ENCODE measurements around the gene SMIM30. TPM values are rescaled to one million over a fixed set of nuclear protein-coding genes. Genes with fewer than 3 reads are reported as not detected.

Gene SMIM30
- total and polyA plus RNA-seq, 4 donors = 9.7 to 32.9 (median 19.8) TPM

- DNase-seq (ENCODE audit: low spot score) = no peak
- WGBS = 95% methylated on average over 1 of the region's 1 CpG
These were observed 9.7 kb upstream of the SMIM30 start for GRCh38 chr7:113128031-113128430.

GRCh38 chr7:113125728-113126127, 7.4 kb upstream of the SMIM30 start:
- DNase-seq (ENCODE audit: low spot score) = no peak
- Histone ChIP-seq H3K4me1 (ENCODE audit: control insufficient read depth in 4 of 4, insufficient read depth in 4 of 4, low read length in 3 of 4) (no peaks in the 10 kb centered on the region), H3K36me3 (ENCODE audit: control insufficient read depth in 4 of 4, insufficient read depth in 3 of 4, low read depth in 1 of 4, low read length in 3 of 4) (no peaks in the 10 kb centered on the region), H3K9ac (ENCODE audit: low read depth in 1 of 2, low read length in 2 of 2) (no peak overlapping the region), H3K27ac (ENCODE audit: low read depth in 1 of 2, low read length in 2 of 2) (no peak overlapping the region), H3K27me3 (ENCODE audit: control insufficient read depth in 4 of 4, insufficient read depth in 4 of 4, low read length in 3 of 4) (no peaks in the 10 kb centered on the region), H3K4me3 (ENCODE audit: low read depth in 1 of 3, low read length in 3 of 3) (no peak overlapping the region), H3K9me3 (ENCODE audit: control insufficient read depth in 4 of 4, low read length in 3 of 4) (no peaks in the 10 kb centered on the region)
- WGBS = 76% methylated on average over 2 of the region's 2 CpGs
- TF ChIP-seq JUND (IDR thresholded peaks at IDR 0.05) (no peak), SP1 (IDR thresholded peaks at IDR 0.05) (no peak), REST (IDR thresholded peaks at IDR 0.05) (no peak), FOXA2 (IDR thresholded peaks at IDR 0.05) (no peak), NR2F2 (IDR thresholded peaks at IDR 0.05) (no peak), MAX (IDR thresholded peaks at IDR 0.05) (no peak), CTCF (IDR thresholded peaks at IDR 0.05; ENCODE audit: low read depth, low read length, missing input control) (no peak), TAF1 (conservative IDR thresholded peaks at IDR 0.05) (no peak), HNF4G (IDR thresholded peaks at IDR 0.05) (no peak), FOXA1 (IDR thresholded peaks at IDR 0.05) (no peak), RAD21 (IDR thresholded peaks at IDR 0.05) (no peak)

More at GRCh38 chr7:113128031-113128430, 9.7 kb upstream of the SMIM30 start:
- no peaks in the 10 kb centered on the region for H3K36me3 ChIP-seq (ENCODE audit: control insufficient read depth in 4 of 4, insufficient read depth in 3 of 4, low read depth in 1 of 4, low read length in 3 of 4)
- H3K4me1 ChIP-seq (ENCODE audit: control insufficient read depth in 4 of 4, insufficient read depth in 4 of 4, low read length in 3 of 4) = no peaks in the 10 kb centered on the region
- no peak overlapping the region for H3K4me3 ChIP-seq (ENCODE audit: low read depth in 1 of 3, low read length in 3 of 3)
- peaks cover 0 to 3% (median 0%) of the 10 kb centered on the region in 4 donors for H3K27me3 ChIP-seq (ENCODE audit: control insufficient read depth in 4 of 4, insufficient read depth in 4 of 4, low read length in 3 of 4)
- H3K9ac ChIP-seq (ENCODE audit: low read depth in 1 of 2, low read length in 2 of 2) = no peak overlapping the region
- H3K9me3 ChIP-seq (ENCODE audit: control insufficient read depth in 4 of 4, low read length in 3 of 4) = no peaks in the 10 kb centered on the region
- no peak for TF ChIP-seq CTCF (IDR thresholded peaks at IDR 0.05; ENCODE audit: low read depth, low read length, missing input control)
- TF ChIP-seq TAF1 (conservative IDR thresholded peaks at IDR 0.05) = no peak
- TF ChIP-seq SP1 (IDR thresholded peaks at IDR 0.05) = no peak
- TF ChIP-seq HNF4A (conservative IDR thresholded peaks at IDR 0.05) = no peak
- no peak for TF ChIP-seq MAX (IDR thresholded peaks at IDR 0.05)
- no peak for TF ChIP-seq HNF4G (IDR thresholded peaks at IDR 0.05)
- TF ChIP-seq ZBTB33 (IDR thresholded peaks at IDR 0.05) = no peak
- TF ChIP-seq ATF3 (IDR thresholded peaks at IDR 0.05) = no peak
- TF ChIP-seq FOXA1 (IDR thresholded peaks at IDR 0.05) = no peak
- no peak for TF ChIP-seq JUND (IDR thresholded peaks at IDR 0.05)
- H3K27ac ChIP-seq (ENCODE audit: low read depth in 1 of 2, low read length in 2 of 2) = no peak overlapping the region
